ENCODE data around the gene MAPK13. TPM values are rescaled to one million over a fixed set of nuclear protein-coding genes. Genes with fewer than 3 reads are reported as not detected.

The MAPK13 gene
- total RNA-seq, 1 experiment from 2014 or later: 13.6 TPM

DNA sequence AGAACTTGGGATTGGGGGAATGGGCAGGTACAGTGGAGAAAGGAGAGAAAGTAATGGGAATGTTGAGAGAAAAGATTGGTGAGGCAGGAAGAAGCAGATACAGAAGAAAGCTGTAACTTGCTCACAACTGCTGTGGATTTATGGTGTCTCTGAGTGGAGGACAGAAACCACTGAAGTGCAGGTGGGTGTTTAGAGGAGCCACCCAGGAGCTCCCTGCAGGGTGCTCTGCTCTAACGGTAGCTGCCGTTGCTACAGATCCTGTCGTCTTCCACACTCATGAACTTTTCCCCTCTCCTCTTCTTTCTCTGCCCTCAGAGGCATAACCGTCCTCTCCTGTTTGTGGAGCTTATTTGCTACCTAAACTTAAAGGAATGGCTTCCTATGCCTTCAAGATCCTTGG lies 27.5 kb upstream of the MAPK13 start:
- DNase-seq (ENCODE audit: low spot score) (no peak), ATAC-seq (no peak)
- Mint-ChIP-seq H3K27ac (no peak overlapping the region), H3K27me3 (ENCODE audit: low read depth) (no peaks in the 10 kb centered on the region), H3K4me1 (peaks cover 4% of the 10 kb centered on the region; the same call in 1 of the 2 replicates), H3K36me3 (peaks cover 6% of the 10 kb centered on the region), H3K4me3 (no peak overlapping the region), H3K9me3 (no peaks in the 10 kb centered on the region)
- POLR2A ChIA-PET: no interaction called here
- CTCF ChIA-PET: no interaction called here
- TF ChIP-seq ZNF232 (CRISPR knock-in tag; IDR thresholded peaks at IDR 0.05) (no peak), ZNF671 (CRISPR knock-in tag; IDR thresholded peaks at IDR 0.05) (no peak), ZNF416 (CRISPR knock-in tag; IDR thresholded peaks at IDR 0.05) (no peak), ZNF423 (CRISPR knock-in tag; IDR thresholded peaks at IDR 0.05) (no peak), RORB (CRISPR knock-in tag; IDR thresholded peaks at IDR 0.05) (no peak), GRHL2 (CRISPR knock-in tag; IDR thresholded peaks at IDR 0.05; ENCODE audit: insufficient replicate concordance, severe bottlenecking) (no peak), NR1H2 (CRISPR knock-in tag; IDR thresholded peaks at IDR 0.05) (no peak), NR3C1 (CRISPR knock-in tag; conservative IDR thresholded peaks at IDR 0.05; ENCODE audit: low read depth) (no peak), ETV6 (CRISPR knock-in tag; IDR thresholded peaks at IDR 0.05) (no peak)
- TF ChIP-seq, protein P1, sequence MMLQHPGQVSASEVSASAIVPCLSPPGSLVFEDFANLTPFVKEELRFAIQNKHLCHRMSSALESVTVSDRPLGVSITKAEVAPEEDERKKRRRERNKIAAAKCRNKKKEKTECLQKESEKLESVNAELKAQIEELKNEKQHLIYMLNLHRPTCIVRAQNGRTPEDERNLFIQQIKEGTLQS (CRISPR knock-in tag; conservative IDR thresholded peaks at IDR 0.05): no peak
- TF ChIP-seq, protein P2, sequence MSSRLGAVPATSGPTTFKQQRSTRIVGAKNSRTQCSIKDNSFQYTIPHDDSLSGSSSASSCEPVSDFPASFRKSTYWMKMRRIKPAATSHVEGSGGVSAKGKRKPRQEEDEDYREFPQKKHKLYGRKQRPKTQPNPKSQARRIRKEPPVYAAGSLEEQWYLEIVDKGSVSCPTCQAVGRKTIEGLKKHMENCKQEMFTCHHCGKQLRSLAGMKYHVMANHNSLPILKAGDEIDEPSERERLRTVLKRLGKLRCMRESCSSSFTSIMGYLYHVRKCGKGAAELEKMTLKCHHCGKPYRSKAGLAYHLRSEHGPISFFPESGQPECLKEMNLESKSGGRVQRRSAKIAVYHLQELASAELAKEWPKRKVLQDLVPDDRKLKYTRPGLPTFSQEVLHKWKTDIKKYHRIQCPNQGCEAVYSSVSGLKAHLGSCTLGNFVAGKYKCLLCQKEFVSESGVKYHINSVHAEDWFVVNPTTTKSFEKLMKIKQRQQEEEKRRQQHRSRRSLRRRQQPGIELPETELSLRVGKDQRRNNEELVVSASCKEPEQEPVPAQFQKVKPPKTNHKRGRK (CRISPR knock-in tag; IDR thresholded peaks at IDR 0.05; ENCODE audit: borderline replicate concordance): no peak
- TF ChIP-seq, protein P3, sequence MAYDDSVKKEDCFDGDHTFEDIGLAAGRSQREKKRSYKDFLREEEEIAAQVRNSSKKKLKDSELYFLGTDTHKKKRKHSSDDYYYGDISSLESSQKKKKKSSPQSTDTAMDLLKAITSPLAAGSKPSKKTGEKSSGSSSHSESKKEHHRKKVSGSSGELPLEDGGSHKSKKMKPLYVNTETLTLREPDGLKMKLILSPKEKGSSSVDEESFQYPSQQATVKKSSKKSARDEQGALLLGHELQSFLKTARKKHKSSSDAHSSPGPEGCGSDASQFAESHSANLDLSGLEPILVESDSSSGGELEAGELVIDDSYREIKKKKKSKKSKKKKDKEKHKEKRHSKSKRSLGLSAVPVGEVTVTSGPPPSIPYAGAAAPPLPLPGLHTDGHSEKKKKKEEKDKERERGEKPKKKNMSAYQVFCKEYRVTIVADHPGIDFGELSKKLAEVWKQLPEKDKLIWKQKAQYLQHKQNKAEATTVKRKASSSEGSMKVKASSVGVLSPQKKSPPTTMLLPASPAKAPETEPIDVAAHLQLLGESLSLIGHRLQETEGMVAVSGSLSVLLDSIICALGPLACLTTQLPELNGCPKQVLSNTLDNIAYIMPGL (CRISPR knock-in tag; IDR thresholded peaks at IDR 0.05): no peak
- TF ChIP-seq, protein P4, sequence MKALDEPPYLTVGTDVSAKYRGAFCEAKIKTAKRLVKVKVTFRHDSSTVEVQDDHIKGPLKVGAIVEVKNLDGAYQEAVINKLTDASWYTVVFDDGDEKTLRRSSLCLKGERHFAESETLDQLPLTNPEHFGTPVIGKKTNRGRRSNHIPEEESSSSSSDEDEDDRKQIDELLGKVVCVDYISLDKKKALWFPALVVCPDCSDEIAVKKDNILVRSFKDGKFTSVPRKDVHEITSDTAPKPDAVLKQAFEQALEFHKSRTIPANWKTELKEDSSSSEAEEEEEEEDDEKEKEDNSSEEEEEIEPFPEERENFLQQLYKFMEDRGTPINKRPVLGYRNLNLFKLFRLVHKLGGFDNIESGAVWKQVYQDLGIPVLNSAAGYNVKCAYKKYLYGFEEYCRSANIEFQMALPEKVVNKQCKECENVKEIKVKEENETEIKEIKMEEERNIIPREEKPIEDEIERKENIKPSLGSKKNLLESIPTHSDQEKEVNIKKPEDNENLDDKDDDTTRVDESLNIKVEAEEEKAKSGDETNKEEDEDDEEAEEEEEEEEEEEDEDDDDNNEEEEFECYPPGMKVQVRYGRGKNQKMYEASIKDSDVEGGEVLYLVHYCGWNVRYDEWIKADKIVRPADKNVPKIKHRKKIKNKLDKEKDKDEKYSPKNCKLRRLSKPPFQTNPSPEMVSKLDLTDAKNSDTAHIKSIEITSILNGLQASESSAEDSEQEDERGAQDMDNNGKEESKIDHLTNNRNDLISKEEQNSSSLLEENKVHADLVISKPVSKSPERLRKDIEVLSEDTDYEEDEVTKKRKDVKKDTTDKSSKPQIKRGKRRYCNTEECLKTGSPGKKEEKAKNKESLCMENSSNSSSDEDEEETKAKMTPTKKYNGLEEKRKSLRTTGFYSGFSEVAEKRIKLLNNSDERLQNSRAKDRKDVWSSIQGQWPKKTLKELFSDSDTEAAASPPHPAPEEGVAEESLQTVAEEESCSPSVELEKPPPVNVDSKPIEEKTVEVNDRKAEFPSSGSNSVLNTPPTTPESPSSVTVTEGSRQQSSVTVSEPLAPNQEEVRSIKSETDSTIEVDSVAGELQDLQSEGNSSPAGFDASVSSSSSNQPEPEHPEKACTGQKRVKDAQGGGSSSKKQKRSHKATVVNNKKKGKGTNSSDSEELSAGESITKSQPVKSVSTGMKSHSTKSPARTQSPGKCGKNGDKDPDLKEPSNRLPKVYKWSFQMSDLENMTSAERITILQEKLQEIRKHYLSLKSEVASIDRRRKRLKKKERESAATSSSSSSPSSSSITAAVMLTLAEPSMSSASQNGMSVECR (CRISPR knock-in tag; IDR thresholded peaks at IDR 0.05; ENCODE audit: borderline replicate concordance): no peak
- TF ChIP-seq, protein P5, sequence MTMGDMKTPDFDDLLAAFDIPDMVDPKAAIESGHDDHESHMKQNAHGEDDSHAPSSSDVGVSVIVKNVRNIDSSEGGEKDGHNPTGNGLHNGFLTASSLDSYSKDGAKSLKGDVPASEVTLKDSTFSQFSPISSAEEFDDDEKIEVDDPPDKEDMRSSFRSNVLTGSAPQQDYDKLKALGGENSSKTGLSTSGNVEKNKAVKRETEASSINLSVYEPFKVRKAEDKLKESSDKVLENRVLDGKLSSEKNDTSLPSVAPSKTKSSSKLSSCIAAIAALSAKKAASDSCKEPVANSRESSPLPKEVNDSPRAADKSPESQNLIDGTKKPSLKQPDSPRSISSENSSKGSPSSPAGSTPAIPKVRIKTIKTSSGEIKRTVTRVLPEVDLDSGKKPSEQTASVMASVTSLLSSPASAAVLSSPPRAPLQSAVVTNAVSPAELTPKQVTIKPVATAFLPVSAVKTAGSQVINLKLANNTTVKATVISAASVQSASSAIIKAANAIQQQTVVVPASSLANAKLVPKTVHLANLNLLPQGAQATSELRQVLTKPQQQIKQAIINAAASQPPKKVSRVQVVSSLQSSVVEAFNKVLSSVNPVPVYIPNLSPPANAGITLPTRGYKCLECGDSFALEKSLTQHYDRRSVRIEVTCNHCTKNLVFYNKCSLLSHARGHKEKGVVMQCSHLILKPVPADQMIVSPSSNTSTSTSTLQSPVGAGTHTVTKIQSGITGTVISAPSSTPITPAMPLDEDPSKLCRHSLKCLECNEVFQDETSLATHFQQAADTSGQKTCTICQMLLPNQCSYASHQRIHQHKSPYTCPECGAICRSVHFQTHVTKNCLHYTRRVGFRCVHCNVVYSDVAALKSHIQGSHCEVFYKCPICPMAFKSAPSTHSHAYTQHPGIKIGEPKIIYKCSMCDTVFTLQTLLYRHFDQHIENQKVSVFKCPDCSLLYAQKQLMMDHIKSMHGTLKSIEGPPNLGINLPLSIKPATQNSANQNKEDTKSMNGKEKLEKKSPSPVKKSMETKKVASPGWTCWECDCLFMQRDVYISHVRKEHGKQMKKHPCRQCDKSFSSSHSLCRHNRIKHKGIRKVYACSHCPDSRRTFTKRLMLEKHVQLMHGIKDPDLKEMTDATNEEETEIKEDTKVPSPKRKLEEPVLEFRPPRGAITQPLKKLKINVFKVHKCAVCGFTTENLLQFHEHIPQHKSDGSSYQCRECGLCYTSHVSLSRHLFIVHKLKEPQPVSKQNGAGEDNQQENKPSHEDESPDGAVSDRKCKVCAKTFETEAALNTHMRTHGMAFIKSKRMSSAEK (CRISPR knock-in tag; IDR thresholded peaks at IDR 0.05; ENCODE audit: borderline replicate concordance): no peak
- TF ChIP-seq, protein P6, sequence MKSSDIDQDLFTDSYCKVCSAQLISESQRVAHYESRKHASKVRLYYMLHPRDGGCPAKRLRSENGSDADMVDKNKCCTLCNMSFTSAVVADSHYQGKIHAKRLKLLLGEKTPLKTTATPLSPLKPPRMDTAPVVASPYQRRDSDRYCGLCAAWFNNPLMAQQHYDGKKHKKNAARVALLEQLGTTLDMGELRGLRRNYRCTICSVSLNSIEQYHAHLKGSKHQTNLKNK (CRISPR knock-in tag; IDR thresholded peaks at IDR 0.05): no peak
- TF ChIP-seq, protein P7, sequence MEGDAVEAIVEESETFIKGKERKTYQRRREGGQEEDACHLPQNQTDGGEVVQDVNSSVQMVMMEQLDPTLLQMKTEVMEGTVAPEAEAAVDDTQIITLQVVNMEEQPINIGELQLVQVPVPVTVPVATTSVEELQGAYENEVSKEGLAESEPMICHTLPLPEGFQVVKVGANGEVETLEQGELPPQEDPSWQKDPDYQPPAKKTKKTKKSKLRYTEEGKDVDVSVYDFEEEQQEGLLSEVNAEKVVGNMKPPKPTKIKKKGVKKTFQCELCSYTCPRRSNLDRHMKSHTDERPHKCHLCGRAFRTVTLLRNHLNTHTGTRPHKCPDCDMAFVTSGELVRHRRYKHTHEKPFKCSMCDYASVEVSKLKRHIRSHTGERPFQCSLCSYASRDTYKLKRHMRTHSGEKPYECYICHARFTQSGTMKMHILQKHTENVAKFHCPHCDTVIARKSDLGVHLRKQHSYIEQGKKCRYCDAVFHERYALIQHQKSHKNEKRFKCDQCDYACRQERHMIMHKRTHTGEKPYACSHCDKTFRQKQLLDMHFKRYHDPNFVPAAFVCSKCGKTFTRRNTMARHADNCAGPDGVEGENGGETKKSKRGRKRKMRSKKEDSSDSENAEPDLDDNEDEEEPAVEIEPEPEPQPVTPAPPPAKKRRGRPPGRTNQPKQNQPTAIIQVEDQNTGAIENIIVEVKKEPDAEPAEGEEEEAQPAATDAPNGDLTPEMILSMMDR (IDR thresholded peaks at IDR 0.05): no peak
- TF ChIP-seq, protein P8, sequence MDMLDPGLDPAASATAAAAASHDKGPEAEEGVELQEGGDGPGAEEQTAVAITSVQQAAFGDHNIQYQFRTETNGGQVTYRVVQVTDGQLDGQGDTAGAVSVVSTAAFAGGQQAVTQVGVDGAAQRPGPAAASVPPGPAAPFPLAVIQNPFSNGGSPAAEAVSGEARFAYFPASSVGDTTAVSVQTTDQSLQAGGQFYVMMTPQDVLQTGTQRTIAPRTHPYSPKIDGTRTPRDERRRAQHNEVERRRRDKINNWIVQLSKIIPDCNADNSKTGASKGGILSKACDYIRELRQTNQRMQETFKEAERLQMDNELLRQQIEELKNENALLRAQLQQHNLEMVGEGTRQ (CRISPR knock-in tag; IDR thresholded peaks at IDR 0.05): no peak
- TF ChIP-seq, protein P9, sequence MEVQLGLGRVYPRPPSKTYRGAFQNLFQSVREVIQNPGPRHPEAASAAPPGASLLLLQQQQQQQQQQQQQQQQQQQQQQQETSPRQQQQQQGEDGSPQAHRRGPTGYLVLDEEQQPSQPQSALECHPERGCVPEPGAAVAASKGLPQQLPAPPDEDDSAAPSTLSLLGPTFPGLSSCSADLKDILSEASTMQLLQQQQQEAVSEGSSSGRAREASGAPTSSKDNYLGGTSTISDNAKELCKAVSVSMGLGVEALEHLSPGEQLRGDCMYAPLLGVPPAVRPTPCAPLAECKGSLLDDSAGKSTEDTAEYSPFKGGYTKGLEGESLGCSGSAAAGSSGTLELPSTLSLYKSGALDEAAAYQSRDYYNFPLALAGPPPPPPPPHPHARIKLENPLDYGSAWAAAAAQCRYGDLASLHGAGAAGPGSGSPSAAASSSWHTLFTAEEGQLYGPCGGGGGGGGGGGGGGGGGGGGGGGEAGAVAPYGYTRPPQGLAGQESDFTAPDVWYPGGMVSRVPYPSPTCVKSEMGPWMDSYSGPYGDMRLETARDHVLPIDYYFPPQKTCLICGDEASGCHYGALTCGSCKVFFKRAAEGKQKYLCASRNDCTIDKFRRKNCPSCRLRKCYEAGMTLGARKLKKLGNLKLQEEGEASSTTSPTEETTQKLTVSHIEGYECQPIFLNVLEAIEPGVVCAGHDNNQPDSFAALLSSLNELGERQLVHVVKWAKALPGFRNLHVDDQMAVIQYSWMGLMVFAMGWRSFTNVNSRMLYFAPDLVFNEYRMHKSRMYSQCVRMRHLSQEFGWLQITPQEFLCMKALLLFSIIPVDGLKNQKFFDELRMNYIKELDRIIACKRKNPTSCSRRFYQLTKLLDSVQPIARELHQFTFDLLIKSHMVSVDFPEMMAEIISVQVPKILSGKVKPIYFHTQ (CRISPR knock-in tag; IDR thresholded peaks at IDR 0.05): no peak

Measured in WTC11 (cell line).